ENCODE measurements around the gene ARHGEF19.

ARHGEF19 gene

DNA sequence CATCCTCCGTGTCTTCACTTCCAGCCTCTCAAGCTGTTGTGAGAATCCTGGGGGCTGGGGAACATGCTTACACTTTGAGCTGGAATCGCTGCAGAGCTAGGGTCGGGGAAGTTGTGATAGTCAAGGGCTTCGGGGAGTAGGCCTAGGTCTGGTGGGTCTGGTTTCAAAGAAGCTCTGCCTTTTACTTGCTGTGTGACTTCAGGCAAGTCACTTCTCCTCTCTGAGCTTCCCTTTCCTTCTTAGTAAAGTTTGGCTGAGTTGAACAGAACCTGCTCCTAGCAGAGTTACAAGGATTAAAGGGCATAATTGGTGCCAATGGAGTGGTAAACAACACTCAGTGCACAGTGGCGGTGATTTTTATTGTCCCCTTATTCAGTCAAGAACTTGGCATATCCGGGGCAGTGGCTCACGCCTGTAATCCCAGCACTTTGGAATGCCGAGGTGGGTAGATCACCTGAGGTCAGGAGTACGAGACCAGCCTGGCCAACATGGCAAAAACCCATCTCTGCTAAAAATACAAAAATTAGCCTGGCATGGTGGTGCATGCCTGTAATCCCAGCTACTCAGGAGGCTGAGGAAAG, 25.7 kb downstream of the ARHGEF19 start:
- no peaks in the 10 kb centered on the region for H3K27me3 ChIP-seq (ENCODE audit: insufficient read depth, poor library complexity, severe bottlenecking)
- no peak for DNase-seq (ENCODE audit: low read depth in 1 of 2, low spot score in 1 of 2)
- H3K4me3 ChIP-seq (replicated peaks; ENCODE audit: insufficient read depth, low read length) = no peak overlapping the region
- no peak overlapping the region for H3K27ac ChIP-seq (replicated peaks)
- TF ChIP-seq, protein P1, sequence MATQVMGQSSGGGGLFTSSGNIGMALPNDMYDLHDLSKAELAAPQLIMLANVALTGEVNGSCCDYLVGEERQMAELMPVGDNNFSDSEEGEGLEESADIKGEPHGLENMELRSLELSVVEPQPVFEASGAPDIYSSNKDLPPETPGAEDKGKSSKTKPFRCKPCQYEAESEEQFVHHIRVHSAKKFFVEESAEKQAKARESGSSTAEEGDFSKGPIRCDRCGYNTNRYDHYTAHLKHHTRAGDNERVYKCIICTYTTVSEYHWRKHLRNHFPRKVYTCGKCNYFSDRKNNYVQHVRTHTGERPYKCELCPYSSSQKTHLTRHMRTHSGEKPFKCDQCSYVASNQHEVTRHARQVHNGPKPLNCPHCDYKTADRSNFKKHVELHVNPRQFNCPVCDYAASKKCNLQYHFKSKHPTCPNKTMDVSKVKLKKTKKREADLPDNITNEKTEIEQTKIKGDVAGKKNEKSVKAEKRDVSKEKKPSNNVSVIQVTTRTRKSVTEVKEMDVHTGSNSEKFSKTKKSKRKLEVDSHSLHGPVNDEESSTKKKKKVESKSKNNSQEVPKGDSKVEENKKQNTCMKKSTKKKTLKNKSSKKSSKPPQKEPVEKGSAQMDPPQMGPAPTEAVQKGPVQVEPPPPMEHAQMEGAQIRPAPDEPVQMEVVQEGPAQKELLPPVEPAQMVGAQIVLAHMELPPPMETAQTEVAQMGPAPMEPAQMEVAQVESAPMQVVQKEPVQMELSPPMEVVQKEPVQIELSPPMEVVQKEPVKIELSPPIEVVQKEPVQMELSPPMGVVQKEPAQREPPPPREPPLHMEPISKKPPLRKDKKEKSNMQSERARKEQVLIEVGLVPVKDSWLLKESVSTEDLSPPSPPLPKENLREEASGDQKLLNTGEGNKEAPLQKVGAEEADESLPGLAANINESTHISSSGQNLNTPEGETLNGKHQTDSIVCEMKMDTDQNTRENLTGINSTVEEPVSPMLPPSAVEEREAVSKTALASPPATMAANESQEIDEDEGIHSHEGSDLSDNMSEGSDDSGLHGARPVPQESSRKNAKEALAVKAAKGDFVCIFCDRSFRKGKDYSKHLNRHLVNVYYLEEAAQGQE (IDR thresholded peaks at IDR 0.05; ENCODE audit: insufficient replicate concordance, low read depth) = no peak
- TF ChIP-seq, protein P2, sequence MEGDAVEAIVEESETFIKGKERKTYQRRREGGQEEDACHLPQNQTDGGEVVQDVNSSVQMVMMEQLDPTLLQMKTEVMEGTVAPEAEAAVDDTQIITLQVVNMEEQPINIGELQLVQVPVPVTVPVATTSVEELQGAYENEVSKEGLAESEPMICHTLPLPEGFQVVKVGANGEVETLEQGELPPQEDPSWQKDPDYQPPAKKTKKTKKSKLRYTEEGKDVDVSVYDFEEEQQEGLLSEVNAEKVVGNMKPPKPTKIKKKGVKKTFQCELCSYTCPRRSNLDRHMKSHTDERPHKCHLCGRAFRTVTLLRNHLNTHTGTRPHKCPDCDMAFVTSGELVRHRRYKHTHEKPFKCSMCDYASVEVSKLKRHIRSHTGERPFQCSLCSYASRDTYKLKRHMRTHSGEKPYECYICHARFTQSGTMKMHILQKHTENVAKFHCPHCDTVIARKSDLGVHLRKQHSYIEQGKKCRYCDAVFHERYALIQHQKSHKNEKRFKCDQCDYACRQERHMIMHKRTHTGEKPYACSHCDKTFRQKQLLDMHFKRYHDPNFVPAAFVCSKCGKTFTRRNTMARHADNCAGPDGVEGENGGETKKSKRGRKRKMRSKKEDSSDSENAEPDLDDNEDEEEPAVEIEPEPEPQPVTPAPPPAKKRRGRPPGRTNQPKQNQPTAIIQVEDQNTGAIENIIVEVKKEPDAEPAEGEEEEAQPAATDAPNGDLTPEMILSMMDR (IDR thresholded peaks at IDR 0.05; ENCODE audit: insufficient read depth, low read length) = no peak
- TF ChIP-seq POLR2AphosphoS5 (IDR thresholded peaks at IDR 0.05; ENCODE audit: low read depth) (no peak), SPI1 (IDR thresholded peaks at IDR 0.05; ENCODE audit: borderline replicate concordance, low read depth) (no peak), GABPA (IDR thresholded peaks at IDR 0.05; ENCODE audit: low read depth) (no peak)

- TF ChIP-seq, protein P1 (IDR thresholded peaks at IDR 0.05; ENCODE audit: insufficient replicate concordance, low read depth) = no peak
- TF ChIP-seq POLR2AphosphoS5 (IDR thresholded peaks at IDR 0.05; ENCODE audit: low read depth) = no peak
- TF ChIP-seq SPI1 (IDR thresholded peaks at IDR 0.05; ENCODE audit: borderline replicate concordance, low read depth) = no peak
- TF ChIP-seq, protein P2 (IDR thresholded peaks at IDR 0.05; ENCODE audit: insufficient read depth, low read length) = no peak
- no peak for TF ChIP-seq GABPA (IDR thresholded peaks at IDR 0.05; ENCODE audit: low read depth)
- no peak for DNase-seq (ENCODE audit: low read depth in 1 of 2, low spot score in 1 of 2)
- no peaks in the 10 kb centered on the region for H3K27me3 ChIP-seq (ENCODE audit: insufficient read depth, poor library complexity, severe bottlenecking)
Measured at GRCh38 chr1:16184557-16185303, 27.7 kb downstream of the ARHGEF19 start.

DNA sequence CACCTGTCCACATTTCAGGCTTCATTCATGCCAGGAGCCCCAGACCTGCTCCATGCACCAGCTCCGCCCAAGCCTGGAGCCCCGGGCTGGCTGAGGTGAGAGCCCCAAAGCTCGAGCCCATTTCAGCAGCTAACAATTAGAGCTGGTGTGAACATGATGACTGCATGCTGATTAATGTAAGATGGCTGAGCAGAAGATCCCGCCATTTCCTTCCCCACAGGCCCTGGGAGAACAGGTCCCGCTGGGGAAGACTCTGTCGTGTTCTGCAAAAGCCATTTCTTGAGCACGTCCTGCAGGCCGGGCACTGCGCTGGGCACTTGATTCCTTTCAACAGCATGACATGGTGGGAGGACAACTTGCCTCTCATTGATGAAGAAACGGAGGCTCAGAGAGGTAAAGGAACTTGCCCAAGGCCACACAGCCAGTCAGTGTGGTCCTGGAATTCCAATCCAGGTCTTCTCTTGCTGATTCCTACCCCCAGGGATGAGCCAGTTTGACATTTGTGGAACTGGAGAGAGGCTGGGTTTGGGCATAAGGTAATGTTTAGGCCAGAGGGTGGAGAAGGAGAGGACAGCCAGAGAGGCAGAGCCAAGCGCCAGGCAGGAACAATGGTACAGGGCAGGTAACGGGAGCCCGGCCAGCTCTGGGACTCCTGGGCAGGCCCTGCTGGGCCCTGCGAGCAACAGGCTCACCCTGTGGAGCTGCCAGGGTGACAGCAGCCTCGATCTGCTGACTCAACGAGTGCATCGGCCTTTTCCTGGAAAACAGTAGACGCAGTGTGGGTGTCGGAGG, 28.5 kb downstream of the ARHGEF19 start:
- Histone ChIP-seq H3K27me3 (ENCODE audit: insufficient read depth, poor library complexity, severe bottlenecking) (no peaks in the 10 kb centered on the region), H3K4me3 (replicated peaks; ENCODE audit: insufficient read depth, low read length) (no peak overlapping the region), H3K27ac (replicated peaks) (no peak overlapping the region)
- no peak for TF ChIP-seq GABPA (IDR thresholded peaks at IDR 0.05; ENCODE audit: low read depth)
- TF ChIP-seq, protein P2 (IDR thresholded peaks at IDR 0.05; ENCODE audit: insufficient read depth, low read length) = no peak
- no peak for TF ChIP-seq SPI1 (IDR thresholded peaks at IDR 0.05; ENCODE audit: borderline replicate concordance, low read depth)
- no peak for TF ChIP-seq POLR2AphosphoS5 (IDR thresholded peaks at IDR 0.05; ENCODE audit: low read depth)
- TF ChIP-seq, protein P1 (IDR thresholded peaks at IDR 0.05; ENCODE audit: insufficient replicate concordance, low read depth) = no peak
- no peak for DNase-seq (ENCODE audit: low read depth in 1 of 2, low spot score in 1 of 2)

More at GRCh38 chr1:16184557-16185303, 27.7 kb downstream of the ARHGEF19 start:
- no peak overlapping the region for H3K27ac ChIP-seq (replicated peaks)
- H3K4me3 ChIP-seq (replicated peaks; ENCODE audit: insufficient read depth, low read length) = no peak overlapping the region
